DOHH2 (cell line): Measurements from ENCODE around the gene LDLRAD4.

Experiments used
- CTCF ChIP-seq: fragments of 200-600 bp; sonication (generic); IDR thresholded peaks from one replicate; pipeline ENCODE4 v1.5.1; 2014; ENCODE audit warnings: antibody characterized with exemption, mild to moderate bottlenecking, low read depth, low read length; ENCODE audit not compliant: poor library complexity, severe bottlenecking
- EZH2phosphoT487 ChIP-seq: fragments of 200-600 bp; sonication (generic); IDR thresholded peaks from 2 replicates; pipeline ENCODE4 v1.6.1; 2017; ENCODE audit warnings: borderline replicate concordance, mild to moderate bottlenecking, antibody characterized with exemption, low read length, moderate library complexity, mixed read lengths

- TF ChIP-seq CTCF (no peak), EZH2phosphoT487 (no peak)
Observed at GRCh38 chr18:13584825-13585224, 366.3 kb downstream of the LDLRAD4 start.
